Measurements from ENCODE around the gene ERBB3. TPM values are rescaled to one million over a fixed set of nuclear protein-coding genes. Genes with fewer than 3 reads are reported as not detected.
A peak's percentile ranks its signal among the peaks of the same experiment; 100 is the strongest.

The ERBB3 gene
- total and polyA plus RNA-seq, 2 of the 8 experiments (the other 6 are each of a cell fraction or from before 2014, with no cell fraction given) = 33.9 to 52.4 TPM

DNA sequence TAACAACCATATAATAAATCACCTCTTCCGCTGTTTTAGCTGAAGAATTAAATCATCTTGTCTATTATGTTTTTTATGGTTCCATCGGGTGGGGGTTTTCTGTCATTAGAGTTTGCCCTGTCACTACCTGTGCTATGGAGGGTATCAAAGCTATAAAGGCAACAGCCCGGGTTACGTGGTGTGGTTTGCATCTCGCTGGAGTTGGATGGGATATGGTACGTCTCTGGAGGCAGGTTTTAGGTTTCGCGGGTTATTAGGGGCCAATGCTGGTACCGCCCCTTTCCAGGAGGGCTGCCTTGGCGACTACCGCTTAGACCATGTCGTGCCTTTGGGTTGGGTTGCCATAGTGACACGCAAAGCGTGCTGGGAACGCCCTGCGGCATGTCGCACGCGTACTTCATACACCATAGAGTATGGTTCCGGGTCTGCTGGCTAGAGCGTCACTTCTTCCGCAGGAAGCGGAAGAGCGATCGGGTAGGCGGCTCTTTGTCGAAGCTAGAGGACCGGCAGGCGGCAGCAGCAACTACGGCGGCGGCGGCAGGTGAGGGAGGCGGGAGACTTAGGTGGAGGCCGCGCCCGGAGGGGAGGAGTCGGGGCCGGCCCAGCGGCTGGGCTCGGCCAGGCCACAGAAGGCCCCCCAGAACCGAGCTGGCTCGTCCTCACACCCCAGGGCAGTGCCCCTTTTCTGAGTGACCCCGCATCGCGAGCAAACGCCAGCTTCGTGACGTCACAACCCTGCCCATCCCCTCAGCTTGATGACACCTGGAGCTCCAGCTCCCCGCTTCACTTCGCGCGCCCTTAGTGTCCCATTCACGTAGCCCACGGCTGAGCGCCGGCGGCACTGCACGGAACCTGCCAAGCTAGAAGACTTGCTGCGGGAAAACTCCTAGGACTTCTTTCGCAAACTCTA, 38.1 kb downstream of the ERBB3 start, which contains the start of gene ZC3H10 (continued):
- peak; percentile 77 for TF ChIP-seq CREB1 (IDR thresholded peaks at IDR 0.05)
- TF ChIP-seq CHD1 (IDR thresholded peaks at IDR 0.05; ENCODE audit: low read depth, low read length) = 0 out of 2 replicates have a peak, but pooled peaks have one; percentile 49
- no peak for TF ChIP-seq RFX5 (IDR thresholded peaks at IDR 0.05; ENCODE audit: borderline replicate concordance, low read depth, low read length)
- TF ChIP-seq GTF2F1 (IDR thresholded peaks at IDR 0.05; ENCODE audit: borderline replicate concordance, low read depth, low read length) = peak; percentile 16; the same call in 1 of the 2 replicates
- peak; percentile 86; the same call in 1 of the 2 replicates for TF ChIP-seq SP4 (IDR thresholded peaks at IDR 0.05; ENCODE audit: low read length)
- TF ChIP-seq MAFK (IDR thresholded peaks at IDR 0.05; ENCODE audit: low read depth, low read length) = no peak
- TF ChIP-seq EZH2 (IDR thresholded peaks at IDR 0.05; ENCODE audit: low read depth, low read length, severe bottlenecking) = no peak
- peak; percentile 57 for TF ChIP-seq KDM4A (IDR thresholded peaks at IDR 0.05; ENCODE audit: low read depth, low read length, severe bottlenecking)
- no peak for TF ChIP-seq RNF2 (IDR thresholded peaks at IDR 0.05; ENCODE audit: borderline replicate concordance, low read depth, low read length, missing control alignments, poor library complexity, severe bottlenecking)
- peak; percentile 65; the same call in 1 of the 2 replicates for TF ChIP-seq CHD2 (IDR thresholded peaks at IDR 0.05; ENCODE audit: low read length)
- no peak for TF ChIP-seq CEBPB (IDR thresholded peaks at IDR 0.05; ENCODE audit: low read depth, low read length)
- TF ChIP-seq, protein P1, sequence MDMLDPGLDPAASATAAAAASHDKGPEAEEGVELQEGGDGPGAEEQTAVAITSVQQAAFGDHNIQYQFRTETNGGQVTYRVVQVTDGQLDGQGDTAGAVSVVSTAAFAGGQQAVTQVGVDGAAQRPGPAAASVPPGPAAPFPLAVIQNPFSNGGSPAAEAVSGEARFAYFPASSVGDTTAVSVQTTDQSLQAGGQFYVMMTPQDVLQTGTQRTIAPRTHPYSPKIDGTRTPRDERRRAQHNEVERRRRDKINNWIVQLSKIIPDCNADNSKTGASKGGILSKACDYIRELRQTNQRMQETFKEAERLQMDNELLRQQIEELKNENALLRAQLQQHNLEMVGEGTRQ (IDR thresholded peaks at IDR 0.05; ENCODE audit: low read length) = peak; percentile 38
- TF ChIP-seq RAD21 (IDR thresholded peaks at IDR 0.05 in 1 of 2, conservative IDR thresholded peaks at IDR 0.05 in 1 of 2; ENCODE audit: low read depth in 2 of 2, low read length in 2 of 2) = peak in 1 of 2 experiments; percentile 10; a peak in 1 of 4 replicates
- TF ChIP-seq SIX5 (IDR thresholded peaks at IDR 0.05; ENCODE audit: low read depth, low read length) = no peak; the same call in 1 of the 2 replicates
- peak; percentile 88 for TF ChIP-seq TBP (IDR thresholded peaks at IDR 0.05; ENCODE audit: low read depth, low read length)
- TF ChIP-seq HDAC2 (IDR thresholded peaks at IDR 0.05; ENCODE audit: borderline replicate concordance in 1 of 2, low read depth in 2 of 2, low read length in 2 of 2) = no peak; a peak in 1 of 4 replicates
- TF ChIP-seq SIRT6 (IDR thresholded peaks at IDR 0.05; ENCODE audit: low read length) = peak; percentile 57
- TF ChIP-seq EGR1 (IDR thresholded peaks at IDR 0.05; ENCODE audit: borderline replicate concordance, low read depth, low read length) = peak; percentile 99
- no peak for TF ChIP-seq SUZ12 (IDR thresholded peaks at IDR 0.05; ENCODE audit: low read length)
- peak; percentile 88; the same call in 1 of the 2 replicates for TF ChIP-seq GABPA (IDR thresholded peaks at IDR 0.05; ENCODE audit: borderline replicate concordance, insufficient read depth, low read length)
- TF ChIP-seq JUN (IDR thresholded peaks at IDR 0.05; ENCODE audit: low read depth, low read length) = no peak

Data from H1 (cell line).